Activated CD4-positive, alpha-beta T cell treated with anti-CD3 and anti-CD28 coated beads, Interleukin-2, amount 50 U/mL, for 24 hours (primary cell): Measurements from ENCODE around the gene RESP18.
"Not testable (repeated sequence)": the region's sequence is repeated elsewhere in the genome, so short reads cannot be mapped to it uniquely, and the experiment has no call there.

Source experiments
- DNase-seq, 2 donors: peaks; one replicate each; pipeline ENCODE4 v3.0.0-alpha.2; 2020; ENCODE audit warnings: low read depth in 1 of 2, low spot score in 1 of 2

Gene RESP18

DNA sequence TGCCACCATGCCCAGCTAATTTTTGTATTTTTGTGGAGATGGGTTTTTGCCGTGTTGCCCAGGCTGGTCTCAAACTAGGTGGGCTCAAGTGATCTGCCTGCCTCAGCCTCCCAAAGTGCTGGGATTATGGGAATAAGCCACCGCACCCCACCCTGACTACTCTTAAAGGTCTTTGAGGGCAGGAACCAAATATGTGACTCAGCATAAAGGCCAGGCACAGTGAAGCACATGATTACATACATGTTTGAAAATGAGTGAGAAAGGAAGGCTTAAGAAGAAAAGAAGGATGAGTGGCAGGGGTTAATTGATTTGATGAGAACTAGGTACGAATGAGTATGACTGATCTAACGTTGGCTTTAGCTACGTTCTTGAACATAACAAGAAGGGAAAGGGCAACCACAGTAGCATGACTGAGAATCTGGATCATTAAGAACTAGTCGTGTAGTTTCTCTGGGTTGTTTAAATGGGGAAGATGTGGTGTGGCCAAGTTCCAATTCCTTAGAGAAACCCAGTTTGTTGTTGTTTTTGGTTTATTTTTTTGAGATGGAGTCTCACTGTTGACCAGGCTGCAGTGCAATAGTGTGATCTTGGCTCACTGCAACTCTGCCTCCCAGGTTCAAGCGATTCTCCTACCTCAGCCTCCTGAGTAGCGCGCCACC is 6.8 kb downstream of the RESP18 start:
- DNase-seq: no peak

DNA sequence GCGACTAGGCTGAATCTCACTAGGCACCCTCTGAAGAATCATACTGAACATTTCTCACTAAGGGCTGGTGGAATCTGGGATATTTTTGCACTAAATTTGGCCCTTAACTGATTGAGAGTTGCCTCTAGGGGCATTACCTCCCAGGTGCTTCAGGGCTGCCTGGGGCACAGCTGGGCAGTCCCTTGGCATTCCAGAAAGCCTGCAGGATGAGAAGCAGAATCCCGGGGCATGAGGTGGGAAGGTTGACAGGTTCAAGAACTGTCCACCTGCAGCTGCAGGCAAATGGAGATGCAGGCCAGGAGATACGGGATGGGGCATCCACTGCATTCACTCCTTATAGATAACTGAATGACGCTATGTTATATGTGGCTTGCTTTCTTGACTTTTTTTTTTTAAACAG is 7.4 kb downstream of the RESP18 start:
- DNase-seq: no peak

DNA sequence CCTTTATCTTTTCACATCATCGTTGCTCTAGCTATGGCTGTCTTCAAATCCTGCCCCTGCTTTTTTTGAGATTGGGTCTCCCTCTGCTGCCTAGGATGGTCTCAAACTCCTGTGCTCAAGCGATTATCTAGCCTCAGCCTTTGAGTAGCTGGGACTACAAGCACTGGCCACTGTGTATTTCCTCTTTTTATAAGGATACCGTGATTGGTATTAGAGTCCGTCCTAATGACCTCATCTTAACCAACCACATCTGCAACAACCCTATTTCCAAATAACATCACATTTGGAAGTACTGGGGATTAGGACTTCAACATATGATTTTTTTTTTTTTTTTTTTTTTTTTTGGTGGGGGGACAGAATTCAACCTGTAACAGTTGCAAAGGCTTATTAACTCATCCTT is 9.1 kb downstream of the RESP18 start:
- DNase-seq: no peak

DNA sequence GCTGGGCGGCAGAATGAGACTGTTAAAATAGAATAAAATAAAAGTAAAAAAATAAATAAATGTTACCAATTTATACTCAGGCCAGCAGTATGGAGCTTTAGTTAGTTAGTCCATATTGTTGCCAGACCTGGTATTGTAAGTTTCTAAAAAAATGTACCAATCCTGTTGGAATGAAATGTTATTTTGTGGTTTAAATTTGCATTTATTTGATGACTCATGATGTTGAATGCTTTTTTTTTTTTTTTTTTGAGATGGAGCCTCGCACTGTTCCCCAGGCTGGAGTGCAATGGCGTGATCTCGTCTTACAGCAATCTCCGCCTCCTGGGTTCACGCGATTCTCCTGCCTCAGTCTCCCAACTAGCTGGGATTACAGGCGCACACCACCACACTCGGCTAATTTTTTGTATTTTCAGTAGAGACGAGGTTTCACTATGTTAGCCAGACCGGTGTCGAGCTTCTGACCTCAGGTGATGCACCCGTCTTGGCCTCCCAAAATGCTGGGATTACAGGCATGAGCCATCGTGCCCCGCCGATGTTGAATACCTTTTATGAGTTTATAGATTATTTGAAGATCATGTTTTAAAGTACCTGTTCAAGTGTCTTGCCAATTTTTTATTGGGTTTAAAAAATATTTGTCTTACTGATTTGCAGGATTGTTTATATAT is 17.6 kb downstream of the RESP18 start:
- no peak for DNase-seq

DNA sequence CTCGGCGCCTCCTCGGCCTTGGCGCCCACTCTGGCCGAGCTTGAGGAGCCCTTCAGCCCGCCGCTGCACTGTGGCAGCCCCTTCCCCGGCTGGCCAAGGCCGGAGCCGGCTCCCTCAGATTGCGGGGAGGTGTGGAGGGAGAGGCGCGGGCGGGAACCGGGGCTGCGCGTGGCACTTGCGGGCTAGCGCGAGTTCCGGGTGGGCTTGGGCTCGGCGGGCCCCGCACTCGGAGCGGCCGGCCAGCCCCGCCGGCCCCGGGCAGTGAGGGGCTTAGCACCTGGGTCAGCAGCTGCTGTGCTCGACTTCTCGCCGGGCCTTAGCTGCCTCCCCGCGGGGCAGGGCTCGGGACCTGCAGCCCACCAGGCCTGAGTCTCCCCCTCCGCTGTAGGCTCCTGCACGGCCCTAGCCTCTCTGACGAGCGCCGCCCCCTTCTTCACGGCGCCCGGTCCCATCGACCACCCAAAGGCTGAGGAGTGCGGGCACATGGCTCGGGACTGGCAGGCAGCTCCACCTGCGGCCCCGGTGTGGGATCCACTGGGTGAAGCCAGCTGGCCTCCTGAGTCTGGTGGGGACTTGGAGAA is 19.8 kb downstream of the RESP18 start:
- DNase-seq: not testable (repeated sequence)

DNA sequence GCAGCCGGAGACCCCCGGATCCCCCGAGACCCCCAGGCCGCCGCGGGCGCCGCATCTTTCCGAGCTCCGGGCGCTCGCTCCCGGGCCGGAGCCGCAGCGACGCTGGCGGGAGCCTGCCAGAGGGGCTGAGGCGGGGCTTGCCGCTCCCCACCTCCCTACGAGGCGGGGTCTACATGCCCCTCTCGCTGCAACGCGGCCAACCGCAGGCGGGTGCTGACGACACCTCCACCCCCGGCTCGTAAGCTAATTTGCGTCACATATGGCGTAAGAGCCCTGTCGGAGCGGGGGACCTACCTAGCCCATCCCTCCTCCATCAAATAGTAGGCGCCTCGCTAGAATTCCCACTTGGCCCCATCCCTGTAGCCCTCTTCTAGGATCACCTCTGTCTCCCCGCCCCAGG is 23.3 kb downstream of the RESP18 start, which contains the start of gene PTPRN:
PTPRN (minus strand) TSS at position 124 of the 400 bp plus-strand sequence; CDS start at position 55, 69 bp downstream.
- no peak for DNase-seq

DNA sequence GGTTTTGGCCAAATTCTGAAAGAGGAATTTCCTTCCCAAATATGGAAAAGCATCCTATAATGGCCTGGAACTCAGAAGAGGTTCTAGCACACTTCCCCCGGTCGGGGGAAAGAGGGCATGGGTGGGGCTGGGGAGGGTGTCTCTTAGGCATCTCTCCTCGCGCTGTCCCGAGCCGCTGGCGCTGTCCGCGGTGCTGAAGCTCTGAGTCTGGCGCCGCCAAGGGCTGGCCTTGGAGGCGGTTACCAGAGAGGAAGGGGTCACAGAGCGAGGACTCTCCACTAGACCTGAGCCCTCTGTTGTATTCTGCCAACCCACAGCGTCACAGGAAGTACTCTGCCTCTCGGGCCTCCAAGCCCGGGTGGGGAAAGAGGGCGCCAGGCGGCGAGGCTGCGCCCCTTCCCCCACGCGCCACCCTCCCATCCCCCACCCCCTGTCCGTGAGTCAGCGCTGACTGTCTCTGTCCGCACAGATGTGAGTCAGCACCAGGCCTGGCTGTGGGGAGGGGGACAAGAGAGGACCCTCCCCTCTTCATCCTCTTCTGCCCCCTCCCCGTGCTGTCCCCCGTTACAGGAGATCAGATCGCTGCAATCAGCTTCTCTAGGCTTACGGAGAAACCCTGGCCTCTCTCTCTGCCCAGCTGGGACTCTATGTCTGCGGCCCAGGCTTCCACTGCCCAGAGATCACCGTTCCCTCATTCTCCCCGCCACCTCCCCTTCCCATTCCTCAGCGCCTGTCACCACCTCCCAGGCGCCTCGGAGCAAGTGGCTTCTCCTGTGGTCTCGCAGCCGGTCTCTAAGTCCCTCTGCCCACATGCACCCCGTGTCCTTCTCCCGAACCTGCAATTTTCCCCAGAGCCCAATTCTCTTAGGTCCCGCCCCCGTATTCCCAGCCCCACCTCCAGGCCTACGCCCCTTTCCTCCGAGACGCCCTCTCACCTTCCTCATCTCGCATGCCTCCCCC is 24.1 kb downstream of the RESP18 start:
- peak; percentile 38 to 40 for DNase-seq

DNA sequence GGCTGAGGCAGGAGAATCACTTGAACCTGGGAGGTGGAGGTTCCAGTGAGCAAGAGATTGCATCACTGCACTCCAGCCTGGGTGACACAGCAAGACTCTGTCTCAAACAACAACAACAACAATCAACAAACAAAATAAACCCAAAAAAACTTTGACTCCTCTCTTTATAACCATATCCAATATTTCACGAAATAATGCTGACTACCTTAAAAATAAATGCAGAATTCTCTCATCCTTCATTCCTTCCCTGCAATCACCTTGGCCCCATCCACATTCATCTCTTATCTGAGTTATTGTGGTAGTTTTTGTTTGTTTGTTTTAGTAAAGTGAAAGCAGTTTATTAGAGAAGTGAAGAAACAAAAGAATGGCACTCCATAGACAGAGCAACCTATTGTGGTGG is 26.5 kb downstream of the RESP18 start:
- no peak for DNase-seq

DNA sequence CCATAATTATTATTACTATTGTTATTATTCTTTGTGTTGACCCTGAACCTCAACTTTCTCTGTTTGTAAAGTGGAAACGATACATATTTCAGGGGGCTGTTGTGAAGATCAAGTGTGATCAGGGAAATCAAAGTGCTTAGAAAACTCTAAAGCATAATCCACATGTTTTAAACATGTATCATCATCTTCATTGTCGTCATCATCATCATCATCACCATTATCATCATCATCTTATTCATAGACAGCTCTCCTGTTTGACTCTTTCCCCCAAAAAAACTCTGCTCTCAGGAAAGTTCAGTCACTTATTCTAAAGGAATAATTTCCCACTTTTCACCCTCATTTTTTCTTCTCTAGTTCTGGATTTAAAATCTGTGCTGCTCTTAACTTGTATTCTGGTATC is 28.3 kb downstream of the RESP18 start:
- no peak for DNase-seq

DNA sequence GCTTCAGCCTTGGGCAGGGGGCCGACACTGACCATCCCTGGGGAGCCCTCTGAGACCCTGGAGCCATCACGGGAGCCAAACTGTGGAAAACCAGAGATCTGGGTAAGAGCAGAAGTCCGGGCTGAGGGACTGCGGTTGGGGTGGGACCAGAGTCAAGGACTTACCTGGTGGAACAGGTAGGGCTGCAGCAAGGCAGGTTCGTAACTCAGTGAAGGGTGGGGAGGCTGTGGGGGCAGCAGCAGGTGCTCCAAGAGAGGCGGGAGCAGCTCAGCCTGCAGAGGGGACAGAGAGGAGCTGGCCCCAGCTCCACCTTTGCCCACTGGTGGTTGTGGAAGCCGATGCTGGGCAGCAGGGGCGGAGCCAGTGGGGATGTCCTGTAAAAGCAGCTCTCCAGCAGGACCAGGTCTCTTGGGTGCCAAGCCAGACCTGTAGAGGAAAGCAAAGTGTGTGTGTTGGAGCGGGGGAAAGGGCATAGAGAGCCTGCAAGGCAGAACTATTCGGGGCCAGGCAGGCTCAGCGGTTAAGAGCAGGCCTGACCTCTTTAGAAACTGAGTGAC is 30.1 kb downstream of the RESP18 start:
- no peak for DNase-seq

DNA sequence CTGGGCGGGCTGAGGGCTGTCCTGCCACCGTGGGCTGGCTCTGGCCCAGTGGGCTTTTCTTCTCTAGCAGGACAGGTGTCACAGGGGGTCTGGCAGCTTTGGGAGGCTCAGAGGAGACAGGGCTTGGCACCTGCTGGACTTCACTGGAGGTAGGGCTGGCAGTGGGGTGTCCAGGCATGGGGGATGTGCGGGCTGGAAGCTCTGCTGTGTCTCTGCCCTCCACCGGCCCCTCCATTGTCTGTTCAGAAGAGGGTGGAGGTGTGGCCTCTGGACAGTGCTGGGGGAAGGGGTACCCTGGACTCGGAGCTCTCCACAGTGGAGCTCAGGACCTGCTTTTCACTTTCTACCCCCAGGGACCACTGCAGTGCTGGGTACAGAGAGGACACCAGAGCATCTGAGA is 32.5 kb downstream of the RESP18 start:
- no peak for DNase-seq

DNA sequence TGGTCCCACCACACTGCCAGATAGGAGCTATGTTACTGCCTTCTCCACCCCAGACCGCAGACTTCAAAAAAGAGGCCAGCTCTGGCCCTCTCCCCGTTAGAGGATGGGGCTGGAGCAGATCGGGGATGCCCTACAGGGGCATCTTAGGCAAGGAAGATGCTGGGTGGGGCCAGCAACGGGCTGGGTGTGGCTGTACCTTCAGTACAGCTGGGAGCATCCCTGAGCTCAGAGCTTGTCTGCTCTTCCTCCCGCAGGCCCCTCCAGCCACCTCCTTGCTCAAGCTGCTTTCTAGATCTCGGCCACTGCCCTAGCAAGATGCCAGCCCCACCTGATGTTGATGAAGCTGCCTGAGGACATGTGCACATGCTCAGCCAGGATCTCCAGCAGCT is 33.2 kb downstream of the RESP18 start:
- no peak for DNase-seq

DNA sequence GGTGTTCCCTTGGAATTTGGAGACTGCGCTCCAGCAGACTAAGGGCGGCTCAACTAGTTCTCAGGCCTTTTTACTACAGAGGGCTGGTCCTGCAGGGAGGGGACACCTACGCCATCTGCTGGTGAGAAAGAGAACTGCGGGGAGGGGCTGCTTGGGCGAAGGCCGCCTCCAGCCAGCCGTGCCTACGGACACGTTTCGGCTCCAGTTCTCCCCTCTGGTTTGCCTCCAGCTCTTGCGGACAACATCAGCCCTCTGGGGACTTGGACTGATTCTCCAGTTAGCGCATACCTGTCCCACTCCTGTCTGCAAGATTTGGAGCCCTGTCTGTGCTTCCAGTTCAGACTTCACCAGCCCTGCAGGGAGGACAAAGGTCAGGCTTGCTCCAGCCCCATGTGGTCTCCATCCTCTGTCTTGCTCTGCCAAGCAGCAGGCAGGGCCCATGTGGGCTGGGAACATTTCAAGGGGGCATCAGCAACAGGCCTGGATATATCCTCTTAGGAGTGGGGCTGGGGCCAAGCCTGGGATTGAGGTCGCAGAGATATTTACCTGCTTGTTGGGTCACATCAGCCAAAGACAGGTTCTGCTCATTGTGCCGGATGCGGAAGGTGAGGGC is 33.7 kb downstream of the RESP18 start:
- DNase-seq: peak; percentile 88 to 89

DNA sequence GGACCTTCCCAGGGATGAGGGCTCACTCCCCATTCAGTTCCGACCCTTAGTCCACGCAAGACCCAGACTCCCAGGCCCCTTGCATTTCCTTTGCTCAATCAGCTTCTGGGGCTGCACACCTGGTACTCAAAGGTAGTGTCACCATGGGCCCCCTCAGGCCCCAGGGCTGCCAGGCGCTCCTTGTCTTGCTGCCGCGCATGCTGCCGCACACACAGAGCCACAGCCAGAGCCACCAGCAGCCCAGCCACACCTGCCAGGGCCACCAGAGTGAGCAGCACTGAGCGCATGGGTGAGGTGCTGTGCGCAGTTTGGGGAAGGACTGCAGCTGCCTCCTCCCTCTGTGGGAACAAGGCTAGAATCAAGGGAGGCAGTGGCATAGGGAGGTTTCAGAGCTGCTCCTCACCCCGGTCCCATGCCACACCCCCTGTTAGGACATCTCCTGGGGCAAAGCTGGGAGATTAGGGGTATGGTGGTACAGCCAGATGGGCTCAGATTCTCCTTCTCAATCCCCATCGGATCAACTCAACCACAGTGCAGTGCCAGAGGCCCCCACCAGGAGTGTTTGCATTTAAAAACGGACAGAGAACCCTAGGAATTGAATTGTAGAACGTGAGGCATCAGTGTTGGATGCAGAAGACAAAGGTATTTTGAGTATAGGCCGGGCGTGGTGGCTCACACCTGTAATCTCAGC is 34.6 kb downstream of the RESP18 start:
- DNase-seq: no peak

DNA sequence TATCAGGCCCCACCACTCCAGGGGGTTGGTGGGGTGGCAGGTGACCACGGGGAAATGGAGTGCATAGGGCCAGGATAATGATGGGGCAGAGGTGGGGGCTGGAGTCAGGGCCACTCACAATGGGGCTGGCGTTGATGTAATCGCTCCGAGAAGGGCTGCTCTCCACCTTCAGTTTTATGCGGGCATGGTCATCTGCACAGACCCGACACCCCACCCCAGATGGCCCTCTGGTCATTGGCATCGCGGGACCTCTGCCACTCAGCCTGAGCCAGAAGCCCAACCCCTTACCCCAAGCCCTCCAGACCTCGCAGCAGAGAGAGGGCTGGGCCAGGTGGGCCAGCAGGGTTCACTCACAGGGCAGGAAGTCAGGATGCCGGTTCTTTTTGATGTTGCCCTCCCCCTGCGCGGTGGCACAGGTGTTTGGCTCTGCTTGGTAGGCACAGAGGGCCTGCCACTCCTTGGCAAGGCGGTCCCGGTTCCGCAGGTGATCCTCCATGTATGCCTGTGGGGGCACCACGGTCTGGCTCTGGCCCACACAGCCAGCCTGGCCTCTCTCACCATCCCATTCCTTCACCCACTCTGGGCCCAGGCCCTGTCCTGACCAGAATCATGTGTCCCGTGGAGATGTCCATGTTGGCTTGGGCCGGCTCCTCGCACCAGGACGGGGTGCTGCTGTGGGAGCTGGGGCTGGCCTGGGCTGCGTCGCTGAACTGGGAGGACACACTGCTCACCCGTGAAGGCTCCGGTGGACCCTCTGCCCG is 35.7 kb downstream of the RESP18 start:
- no peak for DNase-seq

DNA sequence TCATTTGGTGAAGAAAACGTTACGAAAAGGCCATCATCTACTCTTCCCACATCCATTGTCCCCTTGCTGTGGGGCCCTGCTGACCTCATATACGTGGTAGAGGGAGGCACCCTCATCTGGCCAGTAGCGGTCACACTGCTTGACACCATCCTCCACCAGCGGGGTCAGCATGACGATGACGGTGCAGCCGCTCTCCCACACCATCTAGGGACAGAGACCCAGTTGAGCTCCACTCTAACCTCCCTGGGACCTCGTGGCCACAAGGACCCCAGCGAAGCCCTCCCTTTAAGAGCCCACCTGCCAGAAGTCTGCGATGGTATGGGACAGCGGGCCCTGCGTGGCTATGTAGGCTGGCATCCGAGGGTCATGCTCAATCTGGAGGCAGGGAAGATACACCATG is 36.4 kb downstream of the RESP18 start:
- no peak for DNase-seq

DNA sequence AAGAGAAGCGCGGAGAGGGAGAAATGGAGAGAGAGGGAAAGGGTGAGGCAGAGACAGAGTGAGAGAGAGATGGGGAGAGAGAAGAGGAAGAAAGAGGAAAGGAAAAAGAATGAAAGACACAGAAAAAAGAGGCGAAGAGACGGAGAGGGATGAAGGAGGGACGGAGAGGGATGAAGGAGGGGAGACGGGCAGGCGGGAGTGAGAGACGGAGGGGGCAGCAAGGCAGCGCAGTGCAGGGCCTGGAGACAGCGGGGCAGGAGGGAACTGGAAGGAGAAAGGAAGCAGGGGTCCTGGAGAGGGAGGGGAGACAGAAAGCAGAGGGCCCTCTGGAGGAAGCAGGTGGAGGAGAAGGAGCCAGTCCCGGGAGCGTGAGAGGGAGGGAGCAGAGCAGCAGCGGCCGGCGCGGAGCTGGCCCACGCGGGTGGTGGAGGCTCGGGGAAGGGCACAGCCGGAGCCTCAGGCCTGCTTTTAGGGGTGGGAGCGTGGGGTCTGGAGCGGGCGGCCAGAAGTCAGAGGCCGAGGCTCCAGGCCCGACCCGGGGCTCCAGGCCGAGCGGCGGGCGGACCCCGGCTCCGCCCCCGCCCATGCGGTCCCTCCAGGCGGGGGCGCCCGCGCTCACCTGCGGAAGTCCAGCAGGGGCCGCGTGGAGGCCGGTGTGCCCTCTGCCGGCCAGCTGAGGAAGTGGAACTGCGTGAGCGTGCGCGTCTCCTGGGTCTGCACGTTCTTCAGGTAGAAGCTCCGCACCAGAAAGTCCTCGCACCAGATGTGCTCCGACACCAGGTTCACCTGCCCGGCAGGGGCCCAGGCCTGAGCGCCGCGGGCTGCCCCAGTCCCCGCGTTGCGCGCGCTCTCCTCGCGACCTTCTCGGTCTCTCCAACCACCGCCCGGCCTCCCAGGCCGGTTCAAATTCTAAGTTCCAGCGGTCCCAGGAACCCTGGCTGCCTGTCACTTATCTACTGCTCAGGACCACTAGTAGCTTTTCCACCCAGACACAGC is 37.9 kb downstream of the RESP18 start:
- peak; percentile 81 to 84 for DNase-seq

DNA sequence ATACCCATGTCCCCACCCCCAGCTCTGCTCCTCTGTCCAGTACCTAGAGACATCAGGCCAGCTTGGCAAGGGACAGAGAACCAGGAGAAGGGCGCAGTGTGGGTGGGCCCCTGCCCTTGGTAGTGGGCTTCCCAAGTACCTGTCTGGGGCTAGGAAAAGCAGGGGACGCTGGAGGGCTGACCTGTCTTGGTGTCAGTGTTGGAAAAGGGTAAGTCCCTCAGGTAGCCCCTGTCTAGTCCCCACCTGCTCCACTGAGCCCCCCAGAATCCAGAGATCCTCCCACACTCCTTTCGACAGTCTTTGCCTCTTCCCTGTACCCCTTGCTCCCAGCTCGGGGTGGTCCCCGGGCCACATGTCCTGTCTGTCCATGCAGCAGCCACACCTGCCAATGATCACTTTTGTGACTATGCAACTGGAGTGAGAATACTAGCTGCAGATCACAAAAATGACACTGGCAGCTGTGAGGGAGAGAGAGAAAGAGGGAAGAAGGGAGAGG is 38.8 kb downstream of the RESP18 start:
- DNase-seq: no peak
